Left ventricle myocardium superior (tissue), 1 donor: ENCODE data around the gene VANGL2. TPM values are rescaled to one million over a fixed set of nuclear protein-coding genes. Genes with fewer than 3 reads are reported as not detected.

Experiments used
- ATAC-seq: fragments of 200-7000 bp; cut with Tn5 transposase; one replicate; pipeline ENCODE4 v1.9.1; 2020; ENCODE audit warnings: mild to moderate bottlenecking, moderate library complexity
- DNase-seq: peaks from one replicate; pipeline ENCODE4 v3.0.0-alpha.2; 2020
- intact Hi-C: fragments of 100-400 bp; cut with micrococcal nuclease; formaldehyde crosslinking; loops from one replicate; pipeline ENCODE4 v1.11.0; 2022
- total RNA-seq: library from RNA; stranded (reverse); fragmentation: NEBNext Ultra II Directional; extraction: Animal tissue kit (Norgen Biotek cat#: 25700); gene quantifications from one replicate; pipeline ENCODE4 v1.2.1, GENCODE V29; 2021
- donor health status: DM: no; HTN: yes; CAD: no; lungs with severe emphysema.

VANGL2 gene
- total RNA-seq, 1 donor from 2014 or later = 2.6 TPM

DNA sequence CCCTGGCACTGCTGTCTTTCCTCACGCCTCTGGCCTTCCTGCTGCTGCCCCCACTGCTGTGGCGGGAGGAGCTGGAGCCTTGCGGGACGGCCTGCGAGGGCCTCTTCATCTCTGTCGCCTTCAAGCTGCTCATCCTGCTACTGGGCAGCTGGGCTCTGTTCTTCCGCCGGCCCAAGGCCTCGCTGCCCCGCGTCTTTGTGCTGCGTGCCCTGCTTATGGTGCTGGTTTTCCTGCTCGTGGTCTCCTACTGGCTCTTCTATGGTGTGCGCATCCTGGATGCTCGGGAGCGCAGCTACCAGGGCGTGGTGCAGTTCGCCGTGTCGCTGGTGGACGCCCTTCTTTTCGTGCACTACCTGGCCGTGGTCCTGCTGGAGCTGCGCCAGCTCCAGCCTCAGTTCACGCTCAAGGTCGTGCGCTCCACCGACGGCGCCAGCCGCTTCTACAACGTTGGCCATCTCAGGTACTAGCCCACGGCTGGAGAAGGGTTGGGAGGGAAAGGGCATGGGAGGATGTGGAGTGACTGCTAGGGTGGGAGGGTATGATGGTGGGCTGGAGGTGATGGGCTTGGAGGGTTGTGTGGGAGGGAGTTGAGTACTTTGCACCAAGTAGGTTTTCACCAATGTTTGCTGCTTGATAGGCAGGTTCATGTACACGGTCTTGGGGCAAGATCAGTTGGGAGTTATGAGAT is 18.9 kb downstream of the VANGL2 start:
- intact Hi-C loops = no loop called here
- ATAC-seq (no peak), DNase-seq (no peak)

DNA sequence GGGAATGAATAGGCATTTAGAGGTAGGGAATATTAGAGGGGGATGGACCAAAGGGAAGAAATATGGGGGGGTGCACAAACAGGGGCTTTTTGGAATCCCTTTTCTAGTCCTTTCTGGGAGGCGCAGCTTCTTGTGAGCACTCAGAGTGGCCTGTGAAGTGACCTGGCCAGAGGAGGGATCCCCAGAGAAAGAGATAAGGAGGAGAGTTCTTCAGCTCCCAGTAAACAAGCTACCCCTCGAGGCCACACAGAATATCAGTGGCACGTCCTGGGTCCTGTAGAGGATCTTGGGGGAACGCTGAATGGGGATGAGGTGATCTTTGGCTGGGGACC is 19.4 kb downstream of the VANGL2 start:
- no peak for ATAC-seq
- DNase-seq = no peak
- intact Hi-C loops = no loop called here

DNA sequence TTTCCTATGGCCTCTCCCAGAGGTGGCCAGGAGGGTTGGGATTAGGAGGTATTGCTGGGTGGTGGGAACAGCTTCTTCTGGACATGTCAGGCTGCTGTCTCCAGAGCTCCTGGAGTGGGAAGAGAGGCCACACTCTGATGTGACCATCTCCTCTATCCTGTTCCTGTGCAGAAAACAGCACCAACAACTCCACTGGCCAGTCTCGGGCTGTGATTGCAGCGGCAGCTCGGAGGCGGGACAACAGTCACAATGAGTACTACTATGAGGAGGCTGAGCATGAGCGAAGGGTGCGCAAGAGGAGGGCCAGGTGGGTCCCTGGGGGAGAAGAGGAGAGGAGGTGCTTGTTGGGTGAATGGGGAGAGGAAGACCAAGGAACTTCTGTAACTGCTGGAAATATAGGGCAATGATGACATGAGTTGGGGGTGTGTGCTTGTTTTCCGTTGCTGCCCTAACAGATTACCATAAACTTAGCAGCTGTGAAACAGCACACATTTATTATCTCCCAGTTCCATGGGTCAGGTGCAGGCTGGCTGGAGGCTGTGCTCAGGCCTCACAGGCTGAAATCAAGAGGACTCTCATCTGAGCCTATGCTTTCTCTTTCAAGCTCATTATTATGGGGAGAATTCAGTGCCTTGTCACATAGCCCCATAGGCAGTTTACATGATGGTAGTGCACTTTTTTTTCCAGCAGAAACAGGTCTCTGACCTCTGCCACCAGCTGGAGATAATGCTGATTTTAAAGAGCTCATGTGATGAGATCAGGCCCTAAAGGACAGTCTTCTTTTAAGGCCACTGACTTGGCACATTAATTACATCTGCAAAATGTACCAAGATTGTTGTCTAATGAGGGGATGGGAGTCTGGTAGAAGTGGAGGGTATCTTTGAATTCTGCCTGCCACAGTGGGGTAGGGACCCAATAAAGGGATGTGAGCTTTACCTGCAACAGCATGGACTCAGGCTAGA is 20.8 kb downstream of the VANGL2 start:
- DNase-seq (no peak), ATAC-seq (no peak)
- intact Hi-C loops = no loop called here

DNA sequence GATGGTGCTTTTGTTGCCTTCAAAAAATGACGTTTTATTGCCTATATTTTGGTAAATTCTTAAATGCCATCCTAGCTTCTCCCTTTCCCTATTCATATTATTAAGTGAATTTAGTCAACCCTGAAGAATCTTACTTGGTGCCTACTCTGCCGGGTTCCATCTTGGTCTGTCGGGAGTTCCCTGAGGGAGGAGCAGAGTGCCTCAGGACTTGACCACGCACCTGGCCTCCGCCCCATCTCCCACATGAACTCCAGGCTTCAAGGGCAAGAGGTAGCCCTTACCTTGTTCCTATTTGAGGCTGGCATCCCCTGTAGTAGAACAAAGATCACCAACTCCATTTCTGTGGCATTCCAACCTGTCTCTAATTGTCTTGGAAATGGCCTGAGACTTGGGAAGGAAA is 21.5 kb downstream of the VANGL2 start:
- DNase-seq (no peak), ATAC-seq (no peak)
- intact Hi-C loops = no loop called here

DNA sequence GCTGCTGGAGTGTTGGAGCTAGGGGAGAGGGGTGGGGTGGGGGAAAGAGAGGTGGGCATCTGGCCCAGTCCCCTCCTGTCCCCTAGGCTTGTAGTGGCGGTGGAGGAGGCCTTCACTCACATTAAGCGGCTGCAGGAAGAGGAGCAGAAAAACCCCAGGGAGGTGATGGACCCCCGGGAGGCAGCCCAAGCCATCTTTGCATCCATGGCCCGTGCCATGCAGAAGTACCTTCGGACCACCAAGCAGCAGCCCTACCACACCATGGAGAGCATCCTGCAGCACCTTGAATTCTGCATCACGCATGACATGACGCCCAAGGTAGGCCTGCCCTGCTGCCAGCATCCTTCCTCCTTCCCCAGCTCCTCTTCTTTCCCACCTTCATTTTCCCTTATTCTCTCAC is 23.6 kb downstream of the VANGL2 start:
- no peak for DNase-seq
- no peak for ATAC-seq
- intact Hi-C loops = no loop called here

DNA sequence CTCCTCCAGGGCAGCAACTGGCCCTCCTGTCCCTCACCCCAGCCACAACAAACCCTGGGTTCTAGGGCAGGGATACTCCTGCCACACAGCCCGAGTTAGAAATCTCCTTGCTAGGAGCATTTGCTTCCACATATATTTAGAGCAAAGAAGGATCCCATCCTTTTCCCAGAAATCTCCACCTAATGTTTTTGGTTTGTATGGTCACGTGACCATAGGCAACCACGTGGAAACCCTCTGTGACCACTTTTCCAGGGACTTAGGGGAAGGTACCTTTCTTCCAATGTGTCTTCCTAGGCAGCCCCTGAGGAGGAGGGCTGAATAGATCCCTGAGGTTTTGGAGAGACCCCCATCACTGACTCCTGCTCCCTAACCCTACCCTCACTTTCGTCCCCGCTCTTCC is 25.5 kb downstream of the VANGL2 start:
- intact Hi-C loops = loop anchor here (5.0 kb wide), 1 partner anchor 181 kb away; no protein-coding TSS in a partner anchor
- no peak for ATAC-seq
- DNase-seq = no peak

DNA sequence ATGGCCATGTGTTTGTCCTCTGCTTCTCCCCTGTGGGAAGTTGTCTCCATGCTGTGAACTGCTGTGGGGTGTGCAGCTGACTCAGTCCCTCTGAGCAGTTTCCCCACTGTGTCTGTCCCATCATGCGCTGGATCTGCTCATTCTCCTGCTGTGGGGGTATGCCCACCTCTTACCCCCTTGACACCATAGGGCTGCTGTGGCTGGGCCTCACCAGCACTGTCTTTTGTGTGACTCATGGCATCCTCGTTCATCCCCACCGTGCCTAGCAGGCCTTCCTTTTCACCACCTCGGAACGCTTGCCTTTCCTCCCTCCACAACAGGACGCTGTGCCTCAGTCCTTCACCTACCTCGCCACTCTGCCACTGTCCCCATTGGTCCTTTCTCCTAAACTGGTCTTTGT is 27.3 kb downstream of the VANGL2 start:
- no peak for DNase-seq
- ATAC-seq = no peak
- intact Hi-C loops = loop anchor here (5.0 kb wide), 1 partner anchor 180 kb away; no protein-coding TSS in a partner anchor

DNA sequence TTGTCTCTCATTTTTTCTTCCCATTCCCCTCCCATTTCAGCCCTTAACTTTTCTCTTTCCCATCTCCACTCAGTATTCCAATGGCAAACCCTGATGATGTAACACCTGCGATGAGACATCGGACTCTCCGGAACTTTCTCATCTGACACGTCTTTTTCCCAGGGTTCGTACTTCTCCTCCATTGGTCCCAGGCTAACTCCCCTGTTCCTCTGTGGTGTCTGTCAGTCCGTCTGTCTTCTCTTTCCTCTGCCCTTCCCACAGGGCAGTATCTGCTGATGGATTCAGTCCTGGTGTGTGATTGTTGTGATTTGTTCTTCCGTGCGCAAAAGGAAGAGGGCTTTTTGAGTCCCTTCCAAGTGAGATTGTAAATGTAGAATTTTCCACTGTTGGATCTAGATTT is 27.7 kb downstream of the VANGL2 start:
- DNase-seq (no peak), ATAC-seq (no peak)
- intact Hi-C loops = loop anchor here (5.0 kb wide), 1 partner anchor 179 kb away; no protein-coding TSS in a partner anchor

DNA sequence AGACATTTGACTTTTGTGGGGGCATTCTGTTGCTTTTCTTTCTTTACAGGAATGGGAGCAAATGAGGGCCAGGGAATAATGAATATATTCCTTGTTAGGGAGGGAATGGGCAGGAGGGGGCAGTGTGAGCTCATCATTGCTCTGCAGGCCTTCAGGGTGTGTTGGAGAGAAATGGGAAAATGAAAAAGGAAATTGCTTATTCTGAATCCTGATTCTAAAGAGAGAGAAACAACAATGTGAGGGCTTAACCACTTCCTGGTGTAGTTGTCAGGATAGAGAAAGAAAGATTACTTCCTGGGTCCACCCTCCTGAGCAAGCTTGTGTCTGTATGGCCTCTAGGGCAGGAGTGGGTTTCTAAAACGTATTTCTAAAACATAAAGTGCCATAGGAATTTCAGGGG is 28.3 kb downstream of the VANGL2 start:
- peak; percentile 62 for DNase-seq
- peak; percentile 81 for ATAC-seq
- intact Hi-C loops = loop anchor here (5.0 kb wide), 1 partner anchor 179 kb away; no protein-coding TSS in a partner anchor

DNA sequence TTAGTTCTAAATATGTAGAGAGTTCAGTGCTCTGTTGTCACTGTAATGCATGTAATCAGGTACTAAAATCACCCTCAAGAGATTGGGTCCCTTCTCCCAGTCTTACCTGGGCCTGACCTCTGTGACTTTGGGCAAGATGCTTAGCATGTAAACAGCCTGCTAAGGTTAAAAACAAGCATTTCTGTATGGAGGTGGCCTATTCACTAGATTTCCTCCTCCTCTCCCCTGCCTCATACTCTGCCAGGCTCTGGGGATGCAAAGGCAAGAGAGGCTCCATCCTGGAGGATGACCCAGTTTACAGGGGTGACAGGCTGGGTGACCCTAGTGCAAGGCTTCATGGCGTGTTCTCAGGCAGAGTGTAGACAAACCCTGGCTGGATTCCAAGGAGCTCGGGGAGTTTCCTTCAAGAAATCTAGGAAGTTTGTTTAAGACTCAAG is 28.8 kb downstream of the VANGL2 start:
- peak; percentile 20 for ATAC-seq
- no peak for DNase-seq
- intact Hi-C loops = loop anchor here (5.0 kb wide), 1 partner anchor 178 kb away; no protein-coding TSS in a partner anchor

DNA sequence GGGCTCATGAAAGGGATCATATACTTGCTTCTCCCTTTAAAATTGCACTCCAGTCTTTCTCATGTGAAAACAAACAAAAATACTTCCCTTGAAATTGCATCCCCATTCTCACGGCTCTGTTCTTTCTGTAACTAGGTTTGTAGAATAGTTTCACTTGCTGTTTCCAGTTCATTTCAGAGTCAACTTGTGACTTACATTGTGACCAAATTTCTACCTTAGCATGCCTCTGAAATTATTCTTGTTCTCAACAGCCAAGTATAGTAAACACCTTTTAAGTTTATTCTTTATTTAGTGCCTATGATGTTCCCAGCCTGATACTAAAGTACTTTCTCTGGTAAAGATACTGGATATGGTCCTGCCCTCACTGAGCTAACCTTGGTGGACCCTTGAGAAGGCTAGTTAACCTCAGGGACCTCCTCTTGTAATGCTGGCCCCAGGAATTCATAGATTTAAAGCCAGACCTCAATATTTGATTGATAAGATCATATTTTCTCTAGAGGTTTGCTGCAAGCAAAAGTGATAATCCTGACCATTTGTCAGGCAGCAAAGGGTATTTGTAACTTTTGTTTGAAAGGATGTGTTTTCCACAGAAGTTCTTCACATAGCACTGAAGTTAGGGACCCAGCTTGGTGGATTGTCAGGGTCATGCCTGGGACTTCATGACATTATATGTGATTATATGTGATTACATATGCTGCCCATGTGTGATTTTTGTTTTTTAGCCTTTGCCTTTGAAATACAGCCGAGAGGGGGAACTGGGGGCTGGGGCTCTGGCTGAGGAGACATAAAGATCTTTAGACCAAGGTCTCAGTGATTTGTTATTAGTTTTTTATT is 29.6 kb downstream of the VANGL2 start:
- intact Hi-C loops = loop anchor here (5.0 kb wide), 1 partner anchor 177 kb away; no protein-coding TSS in a partner anchor
- ATAC-seq (no peak), DNase-seq (no peak)

DNA sequence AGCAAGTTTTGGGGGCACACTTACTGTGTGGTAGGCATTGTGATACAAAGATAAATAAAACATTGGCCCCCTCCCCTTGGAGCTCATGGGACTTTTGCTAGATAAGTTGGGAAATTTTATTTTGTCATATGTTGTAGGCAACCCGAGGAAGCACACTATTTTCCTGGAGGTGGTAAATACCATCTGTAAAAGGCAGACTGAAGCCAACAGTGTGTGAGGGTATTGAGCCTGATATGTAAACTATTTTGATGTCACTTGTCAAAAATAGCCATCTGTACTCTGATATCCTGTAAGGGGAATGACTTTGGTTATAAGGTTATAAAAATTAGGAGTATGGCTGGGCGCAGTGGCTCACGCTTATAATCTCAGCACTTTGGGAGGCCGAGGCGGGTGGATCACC is 30.6 kb downstream of the VANGL2 start:
- ATAC-seq (no peak), DNase-seq (no peak)
- intact Hi-C loops = no loop called here

DNA sequence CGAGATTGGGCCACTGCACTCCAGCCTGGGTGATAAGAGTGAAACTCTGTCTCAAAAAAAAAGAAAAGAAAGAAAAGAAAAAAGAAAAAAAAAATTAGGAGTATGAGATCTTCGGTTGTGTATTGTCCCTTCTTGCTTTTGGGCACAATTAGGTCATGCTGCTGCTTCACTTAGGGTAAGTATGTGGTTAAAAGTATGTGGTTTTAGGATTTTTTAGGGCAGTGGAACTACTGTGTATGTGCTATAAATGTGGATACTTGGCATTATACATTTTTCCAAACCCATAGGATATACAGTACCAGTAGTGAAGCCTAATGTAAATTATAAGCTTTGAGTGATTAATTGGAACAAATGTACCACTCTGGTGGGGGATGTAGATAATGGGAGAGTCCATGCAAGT is 31.2 kb downstream of the VANGL2 start:
- ATAC-seq (no peak), DNase-seq (no peak)
- intact Hi-C loops = no loop called here

DNA sequence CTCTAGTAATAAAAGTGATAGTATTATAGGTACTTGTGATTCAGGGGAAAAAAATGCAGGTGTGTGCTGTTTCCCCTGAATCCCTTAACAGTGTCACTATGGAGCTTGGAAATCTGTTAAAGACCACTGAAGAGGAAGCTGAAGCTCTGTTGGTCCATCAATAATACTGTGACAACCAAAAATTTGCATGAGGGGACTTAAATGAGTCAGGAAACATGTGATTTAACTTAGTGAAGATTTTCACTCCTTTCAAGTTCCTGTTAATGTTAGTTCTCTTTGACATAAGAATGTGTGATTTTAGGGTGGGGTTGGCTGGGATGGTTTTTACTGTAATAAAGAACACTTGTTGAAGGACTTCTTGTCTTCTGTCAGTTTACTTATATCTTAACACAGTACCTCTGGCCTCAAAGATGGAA is 32.0 kb downstream of the VANGL2 start:
- DNase-seq = no peak
- no peak for ATAC-seq
- intact Hi-C loops = no loop called here

DNA sequence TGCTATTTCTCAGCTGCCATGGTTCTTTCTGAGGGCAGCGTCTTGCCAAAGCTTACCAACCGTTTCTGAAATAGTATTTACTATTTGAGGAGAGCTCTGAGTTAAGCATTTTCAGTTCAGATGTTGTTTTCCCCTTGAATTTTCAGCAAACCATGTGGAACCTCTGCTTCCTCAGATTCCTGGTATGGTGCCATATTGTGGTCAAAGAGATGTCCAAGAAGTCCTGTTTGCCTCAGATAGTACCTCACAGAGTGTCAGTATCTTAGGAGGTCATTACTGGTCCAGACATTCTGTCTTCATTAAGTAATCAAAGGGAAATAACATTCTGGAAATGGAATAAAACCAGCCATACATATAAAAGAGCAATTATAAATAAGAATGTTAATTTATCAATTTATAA is 36.6 kb downstream of the VANGL2 start:
- ATAC-seq = no peak
- no peak for DNase-seq
- intact Hi-C loops = no loop called here

DNA sequence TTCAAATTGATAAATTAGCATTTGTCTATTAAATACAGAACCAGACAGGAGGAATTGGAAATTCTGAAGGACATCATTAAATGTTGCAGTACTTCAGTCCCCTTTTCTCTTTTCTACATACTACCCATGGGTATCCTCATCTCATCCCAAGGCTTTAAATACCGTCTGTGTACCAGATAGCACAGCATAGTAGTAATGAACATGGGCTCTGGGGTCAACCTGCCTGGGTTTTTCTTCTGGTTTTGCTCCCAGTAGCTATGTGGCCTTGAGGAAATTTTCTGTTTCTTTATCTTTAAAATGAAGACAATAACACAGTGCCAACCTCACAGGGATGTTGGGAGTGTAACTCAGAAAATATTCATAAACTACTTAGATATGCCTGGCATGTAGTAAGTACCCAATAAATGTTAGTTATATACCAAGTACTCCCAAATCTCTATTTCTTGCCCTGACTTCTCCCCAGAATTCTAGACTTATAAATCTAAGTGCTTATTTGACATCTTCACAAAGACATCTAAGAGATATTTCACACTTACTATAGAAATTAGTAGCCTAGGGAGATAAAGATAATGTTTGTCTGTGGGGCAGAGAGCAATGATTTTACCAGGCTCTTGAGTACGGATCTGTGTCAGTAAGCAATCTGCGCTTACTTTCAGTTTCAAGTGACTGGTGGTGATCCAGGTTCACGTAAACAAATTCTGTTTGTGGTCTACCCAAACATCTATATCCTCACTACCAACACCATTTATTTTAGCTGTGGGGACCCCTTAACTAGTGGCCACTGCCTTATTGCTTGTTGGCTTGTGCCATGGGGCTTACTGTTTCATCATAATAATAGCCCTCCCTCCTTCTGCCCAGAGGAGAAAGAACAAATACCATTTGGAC is 37.3 kb downstream of the VANGL2 start:
- intact Hi-C loops = no loop called here
- ATAC-seq (no peak), DNase-seq (no peak)

DNA sequence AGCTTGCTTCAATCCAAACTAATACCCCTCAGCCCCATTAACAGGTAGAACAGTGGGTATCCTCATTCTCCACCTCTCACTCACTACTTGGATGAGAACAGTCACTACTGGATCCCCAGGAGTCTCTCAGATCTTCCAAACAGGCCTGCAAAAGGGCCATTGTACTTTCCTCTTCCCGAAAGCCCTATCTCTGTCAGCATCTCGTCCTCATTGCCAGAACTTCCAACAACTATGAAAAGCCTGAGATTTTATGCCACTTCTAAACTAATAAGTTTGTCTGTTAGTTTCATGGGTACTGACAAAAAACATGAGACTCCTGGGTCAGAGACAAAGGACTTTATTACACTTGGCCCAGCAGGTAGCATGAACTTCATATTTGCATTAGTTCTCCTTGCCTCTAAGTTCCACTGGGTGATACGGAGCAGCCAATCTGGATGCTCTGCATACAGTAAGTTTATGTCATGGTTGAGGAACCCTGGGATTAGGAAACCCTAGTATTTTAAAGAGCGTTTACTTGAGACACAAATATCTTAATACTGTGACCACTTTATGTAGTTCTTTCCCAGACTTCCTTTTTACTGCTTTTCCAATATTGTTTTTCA is 38.1 kb downstream of the VANGL2 start:
- ATAC-seq (no peak), DNase-seq (no peak)
- intact Hi-C loops = no loop called here

DNA sequence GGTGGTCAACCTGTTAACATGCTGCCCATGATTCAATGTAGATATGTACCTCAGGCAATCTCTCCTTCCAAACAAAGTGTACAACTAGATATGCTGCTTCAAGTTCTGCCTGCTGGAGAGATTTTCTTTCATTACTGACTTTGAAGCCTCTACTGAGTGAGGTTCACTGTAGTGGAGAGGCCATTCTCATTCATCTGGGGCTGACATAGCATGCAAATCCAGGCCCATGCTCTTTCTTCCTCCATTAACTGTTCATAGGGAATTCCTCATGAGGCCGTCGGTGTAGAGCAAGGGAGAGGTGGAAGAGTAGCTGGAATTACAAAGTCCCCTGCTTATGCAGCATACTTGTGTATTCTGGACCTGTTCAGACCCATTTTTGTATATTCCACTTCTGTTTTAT is 38.6 kb downstream of the VANGL2 start:
- DNase-seq = no peak
- intact Hi-C loops = no loop called here
- ATAC-seq = no peak
